IMR-90 (cell line): ENCODE measurements around the gene ITGB1. TPM values are rescaled to one million over a fixed set of nuclear protein-coding genes. Genes with fewer than 3 reads are reported as not detected.

Experiments used
- ATAC-seq: fragments of 200-7000 bp; cut with Tn5 transposase; 2 replicates; pipeline ENCODE4 v1.9.1; 2020; ENCODE audit warnings: low read depth, mild to moderate bottlenecking, moderate library complexity
- BruUV-seq: library from RNA; stranded (reverse); fragments of 400-500 nt; replicated peaks from 2 replicates; lab custom pipeline; 2021; lab: Mats Ljungman, UMichigan
- CTCF ChIA-PET: fragments of 300-600 bp; formaldehyde crosslinking; extraction: SDS; loops from one replicate; lab custom pipeline; 2021; ENCODE audit warnings: antibody characterized with exemption; lab: Yijun Ruan, JAX
- POLR2A ChIA-PET: fragments of 300-600 bp; sonication (Branson Sonifier 250); formaldehyde crosslinking; loops from one replicate; lab custom pipeline; 2022; ENCODE audit warnings: antibody characterized with exemption; ENCODE audit not compliant: unreplicated experiment; lab: Charles Lee
- DNase-seq: peaks from one replicate; pipeline ENCODE4 v3.0.0; 2013
- H2AFZ ChIP-seq: replicated peaks from 2 replicates; pipeline ENCODE3; 2013; ENCODE audit warnings: low read length, mild to moderate bottlenecking; ENCODE audit not compliant: poor library complexity
- H2AK5ac ChIP-seq: 2 replicates; pipeline ENCODE4 v1.6.1; 2013; ENCODE audit warnings: low read depth, low read length, inconsistent platforms
- H2AK9ac ChIP-seq: replicated peaks from 2 replicates; pipeline ENCODE3; 2013; ENCODE audit warnings: mild to moderate bottlenecking, low read depth, low read length, moderate library complexity; ENCODE audit not compliant: poor library complexity
- H2BK120ac ChIP-seq: 2 replicates; pipeline ENCODE4 v1.6.1; 2013; ENCODE audit warnings: low read depth, low read length, inconsistent platforms
- H2BK15ac ChIP-seq: 3 replicates; pipeline ENCODE4 v1.6.1; 2013; ENCODE audit warnings: low read depth, low read length, inconsistent platforms
- H2BK20ac ChIP-seq: 2 replicates; pipeline ENCODE4 v1.6.1; 2013; ENCODE audit warnings: low read depth, mild to moderate bottlenecking, inconsistent platforms, low read length, moderate library complexity
- H2BK5ac ChIP-seq: 2 replicates; pipeline ENCODE4 v1.6.1; 2013; ENCODE audit warnings: mild to moderate bottlenecking, low read depth, low read length, inconsistent platforms; ENCODE audit not compliant: poor library complexity, severe bottlenecking
- H3K14ac ChIP-seq: replicated peaks from 2 replicates; pipeline ENCODE4 v1.6.1; 2013; ENCODE audit warnings: low read depth, low read length, inconsistent platforms
- H3K18ac ChIP-seq: 2 replicates; pipeline ENCODE4 v1.6.1; 2013; ENCODE audit warnings: low read depth, low read length, control low read depth
- H3K23ac ChIP-seq: 2 replicates; pipeline ENCODE4 v1.6.1; 2013; ENCODE audit warnings: low read depth, low read length, inconsistent platforms
- H3K27ac ChIP-seq: 2 replicates; pipeline ENCODE4 v1.5.1; 2013; ENCODE audit warnings: mild to moderate bottlenecking, control low read depth, low read length; ENCODE audit not compliant: insufficient read depth
- H3K27me3 ChIP-seq: 2 replicates; pipeline ENCODE4 v1.6.1; 2013; ENCODE audit warnings: low read length; ENCODE audit not compliant: control insufficient read depth, insufficient read depth
- H3K36me3 ChIP-seq: 2 replicates; pipeline ENCODE4 v1.6.1; 2013; ENCODE audit warnings: low read length, mixed read lengths; ENCODE audit not compliant: control insufficient read depth, insufficient read depth
- H3K4ac ChIP-seq: 2 replicates; pipeline ENCODE4 v1.6.1; 2013; ENCODE audit warnings: low read depth, low read length, inconsistent platforms
- H3K4me1 ChIP-seq: 2 replicates; pipeline ENCODE4 v1.6.1; 2013; ENCODE audit warnings: low read length, mixed read lengths; ENCODE audit not compliant: control insufficient read depth, insufficient read depth
- H3K4me2 ChIP-seq: 2 replicates; pipeline ENCODE4 v1.6.1; 2013; ENCODE audit warnings: low read depth, mild to moderate bottlenecking, control low read depth, low read length, moderate library complexity
- H3K4me3 ChIP-seq: 2 replicates; pipeline ENCODE4 v1.5.1; 2013; ENCODE audit warnings: low read depth, mild to moderate bottlenecking, control low read depth, low read length, moderate library complexity; ENCODE audit not compliant: insufficient read depth
- H3K56ac ChIP-seq: 2 replicates; pipeline ENCODE4 v1.6.1; 2013; ENCODE audit warnings: low read length, inconsistent platforms; ENCODE audit not compliant: insufficient read depth; ENCODE audit errors: extremely low read depth
- H3K79me1 ChIP-seq, 2 experiments: 2 replicates each; pipeline ENCODE4 v1.6.1; 2013; ENCODE audit warnings: low read length in 2 of 2, inconsistent platforms in 1 of 2, low read depth in 1 of 2
- H3K9ac ChIP-seq: 2 replicates; pipeline ENCODE4 v1.6.1; 2013; ENCODE audit warnings: low read depth, low read length, control low read depth
- H3K9me1 ChIP-seq: 2 replicates; pipeline ENCODE4 v1.6.1; 2013; ENCODE audit warnings: low read length, inconsistent platforms; ENCODE audit not compliant: insufficient read depth
- H3K9me3 ChIP-seq: 2 replicates; pipeline ENCODE4 v1.6.1; 2013; ENCODE audit warnings: low read length; ENCODE audit not compliant: control insufficient read depth, insufficient read depth
- H4K20me1 ChIP-seq: 2 replicates; pipeline ENCODE4 v1.6.1; 2013; ENCODE audit warnings: low read length, inconsistent platforms; ENCODE audit not compliant: insufficient read depth
- H4K5ac ChIP-seq: 2 replicates; pipeline ENCODE4 v1.6.1; 2013; ENCODE audit warnings: mild to moderate bottlenecking, low read depth, low read length, control low read depth
- H4K8ac ChIP-seq, 2 experiments: 2 replicates each; pipeline ENCODE4 v1.6.1; 2013; ENCODE audit warnings: low read depth in 2 of 2, low read length in 2 of 2, control low read depth in 1 of 2, inconsistent platforms in 1 of 2
- H4K91ac ChIP-seq: 2 replicates; pipeline ENCODE4 v1.6.1; 2013; ENCODE audit warnings: low read depth, low read length, inconsistent platforms; ENCODE audit not compliant: insufficient read depth
- BHLHE40 ChIP-seq: fragments of 150-350 bp; IDR thresholded peaks from 2 replicates; pipeline ENCODE4 v1.6.1; 2016; ENCODE audit warnings: mild to moderate bottlenecking, low read depth, low read length
- CEBPB ChIP-seq: IDR thresholded peaks from 2 replicates; pipeline ENCODE4 v1.6.1; 2012; ENCODE audit warnings: low read depth, low read length, improper control_type of control experiment
- CHD1 ChIP-seq: IDR thresholded peaks from 2 replicates; pipeline ENCODE4 v1.6.1; 2012; ENCODE audit warnings: low read depth, low read length, improper control_type of control experiment
- ELK1 ChIP-seq: fragments of 150-350 bp; IDR thresholded peaks from 2 replicates; pipeline ENCODE4 v1.6.1; 2016; ENCODE audit warnings: low read depth, mild to moderate bottlenecking, low read length, moderate library complexity, borderline replicate concordance
- MAZ ChIP-seq: IDR thresholded peaks from 2 replicates; pipeline ENCODE4 v1.6.1; 2012; ENCODE audit warnings: low read depth, mild to moderate bottlenecking, low read length, improper control_type of control experiment, moderate library complexity, borderline replicate concordance
- MXI1 ChIP-seq: IDR thresholded peaks from 2 replicates; pipeline ENCODE4 v1.6.1; 2012; ENCODE audit warnings: low read depth, mild to moderate bottlenecking, low read length, moderate library complexity, borderline replicate concordance
- NFE2L2 ChIP-seq: fragments of 150-350 bp; IDR thresholded peaks from 2 replicates; pipeline ENCODE4 v1.6.1; 2016; ENCODE audit warnings: low read depth, mild to moderate bottlenecking, low read length
- POLR2A ChIP-seq: IDR thresholded peaks from 2 replicates; pipeline ENCODE4 v1.6.1; 2012; ENCODE audit warnings: mild to moderate bottlenecking, low read depth, low read length
- RCOR1 ChIP-seq: IDR thresholded peaks from 2 replicates; pipeline ENCODE4 v1.6.1; 2012; ENCODE audit warnings: mild to moderate bottlenecking, low read length, improper control_type of control experiment; ENCODE audit not compliant: insufficient replicate concordance
- RFX5 ChIP-seq: IDR thresholded peaks from 2 replicates; pipeline ENCODE4 v1.8.0; 2012; ENCODE audit warnings: low read depth, mild to moderate bottlenecking, low read length, moderate library complexity
- SMC3 ChIP-seq: fragments of 150-350 bp; IDR thresholded peaks from 2 replicates; pipeline ENCODE4 v1.6.1; 2016; ENCODE audit warnings: low read depth, mild to moderate bottlenecking, antibody characterized with exemption, low read length, moderate library complexity
- WGBS, 2 experiments: methylation state at CpG; one replicate each; pipeline versions ENCODE4 v1.1.5 to v1.1.7; 2013; ENCODE audit warnings: missing lambda C conversion rate in 2 of 2; ENCODE audit not compliant: insufficient read length in 1 of 2; ENCODE audit errors: extremely low coverage in 2 of 2; 5-methylcytosine and 5-hydroxymethylcytosine counted together
- dilution Hi-C: fragments of 300-500 bp; cut with HindIII; formaldehyde crosslinking; loops from one replicate; pipeline ENCODE4 v1.14.3; 2018; ENCODE audit warnings: low sequenced_read_pairs; ENCODE audit not compliant: unreplicated experiment
- in situ Hi-C: fragments of 300-500 bp; cut with MboI; formaldehyde crosslinking; loops from 3 replicates; pipeline ENCODE4 v1.14.3; 2019; ENCODE audit warnings: low sequenced_read_pairs, inconsistent platforms, mixed read lengths
- intact Hi-C: fragments of 100-400 bp; cut with micrococcal nuclease; formaldehyde crosslinking; loops from 2 replicates; pipeline ENCODE4 v1.10.0; 2022
- polyA plus RNA-seq, 3 experiments: library from polyadenylated mRNA; depleted of rRNA; stranded (reverse); fragments of >200 nt; gene quantifications; 2 replicates each; pipeline ENCODE4 v1.2.3, GENCODE V29; 2012; ENCODE audit warnings: low replicate concordance in 1 of 3
- total RNA-seq: library from RNA; depleted of rRNA; stranded (reverse); fragments of >200 nt; gene quantifications from 2 replicates; pipeline ENCODE4 v1.2.3, GENCODE V29; 2012

ITGB1 gene
- total and polyA plus RNA-seq, 2 of the 4 experiments (the other 2 are of a cell fraction): 1,331 to 2,066 TPM

- TF ChIP-seq POLR2A (no peak), RCOR1 (no peak), SMC3 (no peak), MAZ (no peak), NFE2L2 (no peak), ELK1 (no peak), MXI1 (no peak), BHLHE40 (no peak), CEBPB (no peak), RFX5 (no peak), CHD1 (no peak)
- ATAC-seq: no peak
Observed at GRCh38 chr10:32943854-32944661, 14.0 kb downstream of the ITGB1 start.

More at GRCh38 chr10:32943854-32944661, 14.0 kb downstream of the ITGB1 start:
- in situ Hi-C loops: no loop called here
- 94% methylated on average over 13 of the region's 24 CpGs; no CpG with 5 or more reads in 1 of the 2 experiments for WGBS, 2 experiments
- H3K27ac ChIP-seq: no peak overlapping the region
- H3K4me3 ChIP-seq: no peak overlapping the region
- peaks cover 39% of the 10 kb centered on the region for H3K9me1 ChIP-seq
- ChIA-PET CTCF (no interaction called here), POLR2A (no interaction called here)
- intact Hi-C loops: no loop called here
- H3K56ac ChIP-seq: no peak overlapping the region
- dilution Hi-C loops: no loop called here
- no peak for DNase-seq
- no peak overlapping the region for H4K5ac ChIP-seq
- no peak overlapping the region for H2BK20ac ChIP-seq
- H3K18ac ChIP-seq: no peak overlapping the region
- no peak overlapping the region for H4K91ac ChIP-seq
- BruUV-seq: no TSS peak
- H2BK15ac ChIP-seq: no peak overlapping the region
- no peak overlapping the region for H2AFZ ChIP-seq
- no peak overlapping the region for H2AK9ac ChIP-seq
- peak overlapping the region; percentile 51 for H3K23ac ChIP-seq
- H3K4me1 ChIP-seq: peaks cover 36% of the 10 kb centered on the region
- H2BK5ac ChIP-seq: no peak overlapping the region
- no peak overlapping the region for H2AK5ac ChIP-seq
- H3K4ac ChIP-seq: no peak overlapping the region
- peaks cover 11% of the 10 kb centered on the region; the same call in 1 of the 2 replicates for H3K36me3 ChIP-seq
- peaks cover 95% of the 10 kb centered on the region for H4K20me1 ChIP-seq
- 0 out of 2 replicates have a peak overlapping the region, but pooled peaks have one; percentile 46 for H3K14ac ChIP-seq
- no peak overlapping the region for H4K8ac ChIP-seq
- H3K9me3 ChIP-seq: no peaks in the 10 kb centered on the region
- H3K27me3 ChIP-seq: no peaks in the 10 kb centered on the region
- H3K79me1 ChIP-seq: peaks cover 0 to 43% of the 10 kb centered on the region in 2 experiments; a peak in 2 of 4 replicates
- H3K4me2 ChIP-seq: peak overlapping the region; percentile 38; the same call in 1 of the 2 replicates
- no peak overlapping the region for H2BK120ac ChIP-seq
- no peak overlapping the region for H3K9ac ChIP-seq
